AG20443 (cell line): Measurements from ENCODE around the gene FITM2.
"Not testable (repeated sequence)": the region's sequence is repeated elsewhere in the genome, so short reads cannot be mapped to it uniquely, and the experiment has no call there.

Experiments
- DNase-seq: peaks from one replicate; pipeline ENCODE4 v3.0.0; 2012; ENCODE audit warnings: low spot score, mixed read lengths

The FITM2 gene

DNA sequence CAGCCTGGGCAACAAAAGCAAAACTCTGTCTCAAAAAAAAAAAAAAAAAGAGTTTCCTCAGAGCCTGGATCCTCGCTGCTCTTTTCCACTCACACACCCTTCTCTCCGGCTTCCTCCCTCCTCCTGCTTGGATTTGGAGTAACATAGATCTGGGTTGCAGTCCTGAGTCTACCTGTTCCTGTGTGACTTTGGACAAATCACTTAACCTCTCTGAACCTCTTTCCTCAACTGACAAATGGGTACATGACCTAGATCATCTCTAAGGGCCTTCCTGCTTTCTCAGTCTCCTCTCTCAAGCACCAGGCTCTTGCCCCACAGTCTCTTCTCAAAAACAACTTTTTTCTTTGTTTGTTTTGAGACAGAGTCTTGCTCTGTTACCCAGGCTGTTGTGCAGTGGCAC is 20.2 kb upstream of the FITM2 start:
- DNase-seq, result no peak

- DNase-seq, result no peak
Observed at GRCh38 chr20:44328428-44328827, 17.4 kb upstream of the FITM2 start.

DNA sequence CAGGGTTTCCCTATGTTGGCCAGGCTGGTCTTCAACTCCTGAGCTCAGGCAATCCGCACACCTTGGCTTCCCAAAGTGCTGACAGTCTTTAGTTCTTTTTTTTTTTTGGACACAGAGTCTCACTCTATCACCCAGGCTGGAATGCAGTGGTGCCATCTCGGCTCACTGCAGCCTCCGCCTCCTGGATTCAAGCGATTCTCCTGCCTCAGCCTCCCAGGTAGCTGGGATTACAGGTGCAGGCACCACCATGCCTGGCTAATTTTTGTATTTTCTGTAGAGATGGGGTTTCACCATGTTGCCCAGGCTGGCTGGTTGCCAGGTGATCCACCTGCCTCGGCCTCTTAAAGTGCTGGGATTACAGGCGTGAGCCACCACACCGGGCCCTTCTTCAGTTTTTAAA is 16.7 kb upstream of the FITM2 start:
- DNase-seq, result not testable (repeated sequence)

- no peak for DNase-seq
Observed at GRCh38 chr20:44326391-44327159, 15.6 kb upstream of the FITM2 start.

- DNase-seq, result no peak
Observed at GRCh38 chr20:44324343-44324742, 13.3 kb upstream of the FITM2 start.

GRCh38 chr20:44319839-44320422 is 8.9 kb upstream of the FITM2 start:
- DNase-seq, result no peak

DNA sequence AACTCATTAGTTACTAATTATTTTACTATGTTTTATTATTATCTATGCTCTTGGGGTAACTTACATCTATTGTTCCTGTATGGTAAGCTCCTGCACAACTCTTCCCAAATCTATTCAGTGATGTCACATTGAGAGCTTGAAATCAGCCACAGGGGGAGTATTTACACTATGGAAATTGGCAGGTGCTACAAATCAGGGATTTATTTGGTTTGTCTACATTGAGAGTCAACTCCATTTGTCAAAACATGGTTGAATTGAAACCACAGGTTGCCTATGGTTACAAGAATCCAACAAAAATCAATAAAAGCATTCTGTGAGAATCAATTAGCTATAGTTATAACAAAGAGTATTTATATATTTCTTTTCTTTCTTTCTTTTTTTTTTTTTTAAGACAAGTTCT is 3.9 kb upstream of the FITM2 start:
- DNase-seq, result no peak

DNA sequence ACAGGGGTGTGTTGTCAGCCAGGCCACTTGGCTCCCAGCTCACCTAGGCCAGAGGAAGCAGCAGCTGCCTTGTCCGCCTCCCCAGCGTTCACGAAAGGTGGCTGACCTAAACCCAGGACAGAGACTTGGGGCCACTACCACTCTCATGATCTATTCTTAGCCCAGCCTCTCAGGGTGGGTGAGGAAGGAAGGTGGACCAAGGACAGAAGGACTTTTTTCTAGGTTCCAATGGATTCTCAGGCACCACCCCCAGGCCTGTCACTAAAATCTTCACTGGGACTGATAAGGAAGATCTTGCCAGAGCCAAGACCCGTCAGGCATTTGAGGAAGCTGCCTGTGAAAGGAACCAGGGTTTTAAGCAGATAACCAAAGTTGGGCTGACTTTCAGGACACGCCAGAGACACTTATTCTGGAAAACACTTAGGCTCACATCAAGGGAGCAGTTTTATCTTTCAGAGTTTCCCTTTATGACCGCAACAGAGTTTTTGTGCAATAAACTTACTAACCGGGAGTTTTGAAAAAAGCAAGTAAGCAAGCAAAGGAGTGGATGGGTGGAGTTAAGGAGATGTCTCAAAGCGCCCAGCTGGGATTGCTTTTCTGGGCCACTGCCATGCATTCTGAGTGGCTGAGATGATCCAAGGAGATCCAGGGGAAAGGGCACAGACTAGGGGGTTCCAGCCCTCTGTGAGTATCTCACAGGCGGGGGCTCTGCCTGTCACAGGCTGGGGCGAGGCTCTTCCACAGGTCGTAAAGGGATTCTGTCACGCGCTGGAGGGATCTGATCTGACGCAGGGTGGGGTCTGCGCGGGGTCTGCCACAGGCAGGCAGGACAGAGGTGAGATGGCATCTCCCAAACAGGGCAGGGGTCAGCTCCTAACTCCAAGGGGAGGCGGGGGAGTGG is 989 bp downstream of the FITM2 start:
- peak; percentile 70 for DNase-seq

GRCh38 chr20:44306927-44307326 is 4.1 kb downstream of the FITM2 start:
- no peak for DNase-seq

DNA sequence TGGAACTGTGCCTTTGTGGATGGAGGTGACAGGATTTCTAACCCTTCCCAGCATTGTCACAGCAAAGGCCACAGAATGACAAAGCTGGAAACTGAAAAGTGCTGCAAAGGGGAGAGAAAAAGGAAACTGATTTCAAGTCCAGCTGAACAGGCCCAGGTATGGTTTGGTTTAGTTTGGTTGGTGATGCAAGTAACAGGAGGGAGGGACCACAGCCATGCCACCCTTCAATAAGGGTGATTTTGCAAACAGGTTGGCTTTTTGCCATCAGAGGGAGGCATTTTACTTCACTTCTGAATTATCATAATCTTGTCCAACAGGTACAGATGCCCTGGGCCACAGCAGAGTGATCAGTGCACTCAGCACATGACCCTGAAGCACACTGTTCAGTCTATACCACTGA is 6.6 kb downstream of the FITM2 start:
- DNase-seq, result no peak

- DNase-seq, result no peak
Observed at GRCh38 chr20:44302736-44303135, 8.3 kb downstream of the FITM2 start.

DNA sequence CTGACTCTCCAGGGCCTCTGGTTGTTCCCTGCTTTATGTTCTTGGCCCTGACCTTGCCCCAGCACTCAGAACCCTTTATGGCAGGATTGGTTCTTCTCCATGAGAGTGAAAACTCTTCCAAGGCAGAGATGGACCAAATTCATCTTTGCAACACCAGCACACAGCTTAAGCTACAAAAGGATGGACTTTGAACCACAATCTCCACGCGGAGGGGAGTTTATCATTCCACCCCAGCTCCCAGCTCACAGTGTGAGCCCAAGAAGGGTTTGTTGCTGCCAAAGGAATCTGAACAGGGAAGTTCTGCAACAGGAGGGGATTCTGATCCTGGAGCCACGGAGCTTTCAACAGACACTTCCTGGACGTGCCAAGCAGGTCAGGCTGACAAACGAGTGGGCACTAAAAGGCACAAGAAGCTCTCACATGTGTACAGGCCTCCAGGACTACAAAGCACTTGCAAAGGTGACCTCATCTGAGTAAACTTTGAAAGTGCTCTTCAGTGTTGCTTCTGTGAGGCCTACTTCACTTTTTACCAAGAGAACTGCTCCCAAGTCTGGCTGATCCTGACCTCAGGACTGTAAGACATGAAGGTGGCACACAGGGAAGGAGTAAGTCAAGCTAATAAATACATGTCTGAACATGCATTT is 8.9 kb downstream of the FITM2 start:
- DNase-seq, result no peak

DNA sequence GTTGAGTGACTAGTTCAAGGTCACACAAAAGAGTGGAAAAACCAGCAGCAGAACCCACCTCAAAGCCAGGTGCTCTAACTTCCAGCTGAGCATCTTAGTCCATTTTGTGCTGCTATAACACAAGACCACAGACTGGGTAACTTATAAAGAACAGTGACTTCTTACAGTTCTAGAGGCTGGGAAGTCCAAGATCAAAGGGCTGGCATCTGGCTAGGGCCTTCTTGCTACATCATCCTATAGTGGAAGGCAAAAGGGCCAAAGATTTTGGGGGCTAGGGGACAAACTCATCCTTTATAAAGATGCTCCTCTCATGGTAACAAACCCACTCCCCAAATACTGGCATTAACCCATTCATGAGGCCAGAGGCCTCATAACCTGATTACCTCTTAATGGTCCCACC is 9.7 kb downstream of the FITM2 start:
- no peak for DNase-seq

GRCh38 chr20:44299011-44299535 is 11.9 kb downstream of the FITM2 start:
- not testable (repeated sequence) for DNase-seq

GRCh38 chr20:44297721-44298120 is 13.3 kb downstream of the FITM2 start:
- DNase-seq, result no peak

- DNase-seq, result no peak
Observed at GRCh38 chr20:44296011-44296410, 15.0 kb downstream of the FITM2 start.

- DNase-seq, result no peak
Observed at GRCh38 chr20:44291754-44292153, 19.2 kb downstream of the FITM2 start.

- no peak for DNase-seq
Observed at GRCh38 chr20:44288252-44288651, 22.8 kb downstream of the FITM2 start.

DNA sequence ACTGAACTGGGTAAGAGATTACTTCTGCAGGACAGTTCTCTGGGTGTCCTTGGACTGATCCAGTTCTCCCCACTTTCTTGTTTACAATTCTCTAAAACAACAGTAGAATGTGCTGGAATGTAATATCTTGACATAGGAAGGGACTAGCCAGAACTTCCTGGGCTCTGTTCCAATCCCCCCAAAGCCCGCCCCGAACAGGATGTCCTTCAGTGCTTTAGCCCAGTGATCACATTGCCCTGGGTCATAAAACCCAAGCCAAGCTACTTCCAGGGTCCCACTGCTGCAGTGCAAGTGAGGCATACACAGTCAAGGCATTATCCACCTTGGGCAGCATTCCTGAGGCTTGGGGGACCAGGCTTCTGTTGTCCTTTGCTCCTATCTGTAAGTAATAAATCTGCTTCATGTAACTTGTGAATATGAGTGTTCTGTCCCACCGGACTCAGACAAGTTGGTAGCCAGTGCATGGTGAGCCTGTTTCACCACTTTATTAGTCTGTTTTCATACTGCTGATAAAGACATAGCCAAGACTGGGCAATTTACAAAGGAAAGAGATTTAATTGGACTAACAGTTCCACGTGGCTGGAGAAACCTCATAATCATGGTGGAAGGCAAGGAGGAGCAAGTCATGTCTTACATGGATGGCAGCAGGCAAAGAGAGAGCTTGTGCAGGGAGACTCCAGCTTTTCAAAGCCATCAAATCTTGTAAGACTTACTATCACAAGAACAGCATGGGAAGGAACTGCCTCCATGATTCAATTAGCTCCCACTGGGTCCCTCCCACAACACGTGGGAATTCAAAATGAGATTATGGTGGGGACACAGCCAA is 23.5 kb downstream of the FITM2 start:
- no peak for DNase-seq

DNA sequence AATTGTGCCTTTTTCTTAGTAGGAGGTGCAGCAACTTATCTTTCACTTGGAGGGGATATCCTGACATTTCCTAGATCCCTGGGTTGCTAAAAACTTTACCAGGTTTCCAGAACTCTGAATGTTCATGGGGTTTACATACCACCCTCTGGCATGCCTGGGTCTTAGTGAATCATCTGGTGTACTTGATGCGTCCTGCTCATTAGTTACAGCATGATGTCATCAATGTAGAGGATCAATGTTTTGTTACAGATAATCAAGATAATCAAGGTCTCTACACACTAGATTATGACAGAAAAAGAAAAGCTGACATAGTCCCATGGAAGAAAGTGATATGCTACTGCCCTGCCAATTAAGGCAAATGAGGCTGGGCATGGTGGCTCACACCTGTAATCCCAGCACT is 27.0 kb downstream of the FITM2 start:
- no peak for DNase-seq

GRCh38 chr20:44282192-44282591 is 28.8 kb downstream of the FITM2 start:
- DNase-seq, result no peak
